Right atrium auricular region (tissue), 2 donors: ENCODE results near the gene PDE6D. TPM values are rescaled to one million over a fixed set of nuclear protein-coding genes. Genes with fewer than 3 reads are reported as not detected.
"Not testable (repeated sequence)": the region's sequence is repeated elsewhere in the genome, so short reads cannot be mapped to it uniquely, and the experiment has no call there.

Experiments
- DNase-seq: peaks from one replicate; pipeline ENCODE4 v3.0.0-alpha.2; 2019; ENCODE audit warnings: low spot score
- H3K27ac ChIP-seq, 2 donors: fragments of 200-600 bp; sonication (generic); 1 replicate in 1 of 2; 2 replicates in 1 of 2; pipeline ENCODE4 v1.5.1; 2016 to 2019
- H3K27me3 ChIP-seq, 2 donors: fragments of 200-600 bp; sonication (generic); one replicate each; pipeline versions ENCODE4 v1.5.1 to v1.6.0; 2017 to 2019
- H3K36me3 ChIP-seq: fragments of 200-600 bp; sonication (generic); one replicate; pipeline ENCODE4 v1.5.1; 2016
- H3K4me1 ChIP-seq, 2 donors: fragments of 200-600 bp; sonication (generic); one replicate each; pipeline versions ENCODE4 v1.5.1 to v1.6.0; 2017 to 2019
- H3K4me3 ChIP-seq, 2 donors: fragments of 200-600 bp; sonication (generic); 1 replicate in 1 of 2; 2 replicates in 1 of 2; pipeline ENCODE4 v1.5.1; 2017 to 2019; ENCODE audit warnings: mild to moderate bottlenecking in 1 of 2, moderate library complexity in 1 of 2
- H3K9me3 ChIP-seq, 2 donors: fragments of 200-600 bp; sonication (generic); one replicate each; pipeline ENCODE4 v1.5.1; 2019
- CTCF ChIP-seq, 2 donors: fragments of 200-600 bp; sonication (generic); IDR thresholded peaks; one replicate each; pipeline ENCODE4 v1.5.1; 2019; ENCODE audit warnings: antibody characterized with exemption in 2 of 2
- total RNA-seq, 2 donors: library from RNA; depleted of rRNA; stranded (reverse); fragments of >200 nt; gene quantifications; one replicate each; pipeline ENCODE4 v1.1.0, GENCODE V29; 2016

Gene PDE6D
- total RNA-seq, 2 donors from 2014 or later: 17.5 to 20.3 TPM

- H3K27me3 ChIP-seq: no peaks in the 10 kb centered on the region
- H3K4me1 ChIP-seq: no peaks in the 10 kb centered on the region
- no peak overlapping the region for H3K27ac ChIP-seq
- H3K4me3 ChIP-seq: no peak overlapping the region
- no peaks in the 10 kb centered on the region for H3K36me3 ChIP-seq
- no peak for TF ChIP-seq CTCF (IDR thresholded peaks at IDR 0.05)
- no peaks in the 10 kb centered on the region for H3K9me3 ChIP-seq
- no peak for DNase-seq
Observed at GRCh38 chr2:231764760-231765159, 16.3 kb downstream of the PDE6D start.

- Histone ChIP-seq H3K27me3 (no peaks in the 10 kb centered on the region), H3K36me3 (no peaks in the 10 kb centered on the region), H3K9me3 (no peaks in the 10 kb centered on the region), H3K27ac (no peak overlapping the region), H3K4me1 (no peaks in the 10 kb centered on the region), H3K4me3 (no peak overlapping the region)
- no peak for DNase-seq
- no peak for TF ChIP-seq CTCF (IDR thresholded peaks at IDR 0.05)
Observed at GRCh38 chr2:231764124-231764523, 17.0 kb downstream of the PDE6D start.

- Histone ChIP-seq H3K27ac (no peak overlapping the region), H3K36me3 (no peaks in the 10 kb centered on the region), H3K4me3 (no peak overlapping the region), H3K27me3 (no peaks in the 10 kb centered on the region), H3K9me3 (no peaks in the 10 kb centered on the region), H3K4me1 (no peaks in the 10 kb centered on the region)
- no peak for DNase-seq
- TF ChIP-seq CTCF (IDR thresholded peaks at IDR 0.05): no peak
Observed at GRCh38 chr2:231761735-231762134, 19.3 kb downstream of the PDE6D start.

GRCh38 chr2:231752061-231752460 is 29.0 kb downstream of the PDE6D start:
- H3K27ac ChIP-seq: no peak overlapping the region
- H3K9me3 ChIP-seq: no peaks in the 10 kb centered on the region
- no peaks in the 10 kb centered on the region for H3K27me3 ChIP-seq
- H3K36me3 ChIP-seq: no peaks in the 10 kb centered on the region
- DNase-seq: no peak
- H3K4me1 ChIP-seq: no peaks in the 10 kb centered on the region
- H3K4me3 ChIP-seq: no peak overlapping the region
- no peak for TF ChIP-seq CTCF (IDR thresholded peaks at IDR 0.05)

- Histone ChIP-seq H3K9me3 (no peaks in the 10 kb centered on the region), H3K27me3 (no peaks in the 10 kb centered on the region), H3K36me3 (no peaks in the 10 kb centered on the region), H3K4me1 (no peaks in the 10 kb centered on the region), H3K4me3 (no peak overlapping the region), H3K27ac (no peak overlapping the region)
- no peak for TF ChIP-seq CTCF (IDR thresholded peaks at IDR 0.05)
- DNase-seq: no peak
Observed at GRCh38 chr2:231751042-231751815, 29.9 kb downstream of the PDE6D start.

GRCh38 chr2:231749016-231749415 is 32.1 kb downstream of the PDE6D start:
- not testable (repeated sequence) for H3K27me3 ChIP-seq, H3K36me3 ChIP-seq, H3K4me1 ChIP-seq, H3K4me3 ChIP-seq, H3K27ac ChIP-seq, H3K9me3 ChIP-seq, DNase-seq

- not testable (repeated sequence) for H3K27ac ChIP-seq, H3K9me3 ChIP-seq, H3K36me3 ChIP-seq, DNase-seq, H3K4me3 ChIP-seq, H3K27me3 ChIP-seq, H3K4me1 ChIP-seq
Observed at GRCh38 chr2:231748153-231748896, 32.8 kb downstream of the PDE6D start.
